K562 (cell line): Measurements from ENCODE around the gene RBMS3. TPM values are rescaled to one million over a fixed set of nuclear protein-coding genes. Genes with fewer than 3 reads are reported as not detected.

ENCODE experiments used
- ATAC-seq: fragments of 200-7000 bp; cut with Tn5 transposase; 3 replicates; pipeline ENCODE4 v1.9.1; 2020; ENCODE audit warnings: moderate library complexity
- BruUV-seq: library from RNA; stranded (reverse); fragments of 400-500 nt; replicated peaks from 2 replicates; lab custom pipeline; 2021; lab: Mats Ljungman, UMichigan
- CTCF ChIA-PET: fragments of 300-600 bp; formaldehyde crosslinking; extraction: SDS; loops from one replicate; lab custom pipeline; 2021; ENCODE audit warnings: low intra/inter-chr PET ratio; lab: Yijun Ruan, JAX
- POLR2A ChIA-PET: fragments of 300-600, 350-650 bp; sonication (Branson Sonifier 250); formaldehyde crosslinking; extraction: SDS; loops from one replicate; lab custom pipeline; 2021; ENCODE audit warnings: antibody characterized with exemption, inconsistent platforms; lab: Yijun Ruan, JAX
- DNase-seq, 4 experiments: peaks; one replicate each; pipeline versions ENCODE4 v3.0.0 to v3.0.0-alpha.2; 2011 to 2018; ENCODE audit warnings: low spot score in 3 of 4, mixed read lengths in 3 of 4; ENCODE audit errors: extremely low read depth in 1 of 4
- FAIRE-seq: peaks from 2 replicates; lab custom pipeline; 2011; peaks lifted over from hg19 to GRCh38; lab: Jason Lieb, UNC
- H2AFZ ChIP-seq: 2 replicates; pipeline ENCODE4 v1.6.0; 2011; ENCODE audit warnings: low read depth, low read length, control low read depth, inconsistent platforms
- H3K27ac ChIP-seq: fragments of 200-600 bp; 3 replicates; pipeline ENCODE4 v1.8.0; 2011; ENCODE audit warnings: low read depth, mild to moderate bottlenecking, control low read depth, inconsistent platforms, low read length, moderate library complexity, mixed read lengths; ENCODE audit errors: extremely low read depth
- H3K27me3 ChIP-seq, 2 experiments: fragments of 300-600 bp in 1 of 2; 2 replicates in 1 of 2; 3 replicates in 1 of 2; pipeline versions ENCODE4 v1.6.0 to v1.8.0; 2011; ENCODE audit warnings: inconsistent platforms in 2 of 2, low read length in 2 of 2, mild to moderate bottlenecking in 1 of 2, mixed read lengths in 1 of 2, moderate library complexity in 1 of 2; ENCODE audit not compliant: control insufficient read depth in 2 of 2, insufficient read depth in 2 of 2
- H3K36me3 ChIP-seq: fragments of 300-600 bp; 3 replicates; pipeline ENCODE4 v1.8.0; 2011; ENCODE audit warnings: mild to moderate bottlenecking, low read length, inconsistent platforms; ENCODE audit not compliant: control insufficient read depth, insufficient read depth
- H3K4me1 ChIP-seq, 2 experiments: fragments of 200-600 bp in 1 of 2; replicated peaks in 1 of 2; 2 replicates in 1 of 2; 3 replicates in 1 of 2; pipeline versions ENCODE4 v1.5.1 to v1.8.0; 2011; ENCODE audit warnings: inconsistent platforms in 2 of 2, low read length in 2 of 2, mild to moderate bottlenecking in 1 of 2, mixed read lengths in 1 of 2, moderate library complexity in 1 of 2; ENCODE audit not compliant: control insufficient read depth in 2 of 2, insufficient read depth in 2 of 2
- H3K4me2 ChIP-seq: 2 replicates; pipeline ENCODE4 v1.6.1; 2011; ENCODE audit warnings: low read length, control low read depth, inconsistent platforms, mixed read lengths; ENCODE audit not compliant: insufficient read depth
- H3K4me3 ChIP-seq: fragments of 200-600 bp; sonication (generic), shearing (Covaris generic); 2 replicates; pipeline ENCODE4 v1.5.1; 2016; ENCODE audit warnings: control low read depth, inconsistent platforms
- H3K79me2 ChIP-seq: fragments of 200-600 bp; 3 replicates; pipeline ENCODE4 v1.8.0; 2011; ENCODE audit warnings: low read length, inconsistent platforms; ENCODE audit not compliant: control insufficient read depth, insufficient read depth
- H3K9ac ChIP-seq, 2 experiments: 2 replicates each; pipeline versions ENCODE4 v1.6.0 to v1.6.1; 2011; ENCODE audit warnings: low read depth in 2 of 2, low read length in 2 of 2, control low read depth in 1 of 2, inconsistent platforms in 1 of 2, mild to moderate bottlenecking in 1 of 2, mixed read lengths in 1 of 2; ENCODE audit not compliant: insufficient read depth in 1 of 2
- H3K9me1 ChIP-seq: one replicate; pipeline ENCODE4 v1.6.0; 2011; ENCODE audit warnings: inconsistent platforms, mild to moderate bottlenecking, low read length, moderate library complexity; ENCODE audit not compliant: control insufficient read depth, insufficient read depth
- H3K9me3 ChIP-seq: replicated peaks from 2 replicates; pipeline ENCODE4 v1.5.1; 2011; ENCODE audit warnings: low read depth, low read length, inconsistent platforms; ENCODE audit not compliant: control insufficient read depth, insufficient read depth
- H4K20me1 ChIP-seq: replicated peaks from 2 replicates; pipeline ENCODE4 v1.6.1; 2011; ENCODE audit warnings: low read length, inconsistent platforms, mixed read lengths; ENCODE audit not compliant: control insufficient read depth, insufficient read depth
- SMAD1 ChIP-seq: fragments of 150-350 bp; IDR thresholded peaks from 2 replicates; pipeline ENCODE4 v1.6.1; 2014; ENCODE audit warnings: low read length, low read depth; ENCODE audit not compliant: partially characterized antibody
- SRSF3 ChIP-seq: fragments of 200-400 bp; formaldehyde crosslinking; IDR thresholded peaks from 2 replicates; pipeline ENCODE4 v1.6.1; 2016; ENCODE audit warnings: mild to moderate bottlenecking, low read length, moderate library complexity; ENCODE audit not compliant: insufficient read depth
- SRSF7 ChIP-seq: fragments of 200-400 bp; formaldehyde crosslinking; optimal IDR thresholded peaks from 2 replicates; pipeline ENCODE3; 2017; ENCODE audit warnings: mild to moderate bottlenecking, low read depth, low read length
- VEZF1 ChIP-seq: fragments of 200-800 bp; sonication (Bioruptor generic); IDR thresholded peaks from 2 replicates; pipeline ENCODE4 v1.6.1; 2017; ENCODE audit warnings: missing genetic modification characterization, missing compliant biosample characterization
- WHSC1 ChIP-seq: IDR thresholded peaks from one replicate; pipeline ENCODE4 v1.6.1; 2012; ENCODE audit warnings: low read length, control low read depth, inconsistent platforms
- ZBTB5 ChIP-seq: fragments of 450-650 bp; IDR thresholded peaks from 2 replicates; pipeline ENCODE4 v1.6.1; 2017; ENCODE audit warnings: antibody characterized with exemption
- ZNF133 ChIP-seq: fragments of 250-450 bp; sonication (Bioruptor Pico); IDR thresholded peaks from 2 replicates; pipeline ENCODE4 v1.4.0; 2020; ENCODE audit warnings: mild to moderate bottlenecking
- ZNF274 ChIP-seq: IDR thresholded peaks from 2 replicates; pipeline ENCODE4 v1.6.1; 2011; ENCODE audit warnings: low read depth, mild to moderate bottlenecking, low read length, moderate library complexity, borderline replicate concordance
- ZNF655 ChIP-seq: fragments of 250-450 bp; sonication (Bioruptor Pico); IDR thresholded peaks from 2 replicates; pipeline ENCODE4 v1.5.0; 2021
- ZNF76 ChIP-seq: fragments of 250-450 bp; sonication (Bioruptor Pico); IDR thresholded peaks from 2 replicates; pipeline ENCODE4 v1.4.0; 2020; ENCODE audit warnings: mild to moderate bottlenecking, moderate library complexity, borderline replicate concordance
- WGBS: fragments of 100-300 bp; shearing (Covaris generic); methylation state at CpG from one replicate; pipeline ENCODE4 v1.1.6; 2016; ENCODE audit warnings: low coverage, mixed read lengths; ENCODE audit not compliant: insufficient coverage; ENCODE audit errors: missing lambda C conversion rate; 5-methylcytosine and 5-hydroxymethylcytosine counted together
- in situ Hi-C: fragments of 300-500 bp; cut with MboI; formaldehyde crosslinking; loops from 4 replicates; pipeline ENCODE4 v1.15.0; 2018; ENCODE audit warnings: inconsistent platforms, mixed read lengths
- intact Hi-C: fragments of 100-400 bp; cut with micrococcal nuclease; formaldehyde crosslinking; loops from 2 replicates; pipeline ENCODE4 v1.14.2; 2022
- polyA plus RNA-seq, 8 experiments: library from polyadenylated mRNA; depleted of rRNA in 4 of 8; stranded (reverse) in 5 of 8; unstranded in 3 of 8; fragments of >200 nt; fragmentation: Nextera tagmentation in 2 of 8; fragmentation: Illumina TruSeq in 1 of 8; extraction: Ambion mirVana in 2 of 8; extraction: Trizol in 1 of 8; gene quantifications; 2 replicates each; pipeline versions ENCODE4 v1.2.1 to v1.2.3, GENCODE V29; 2011 to 2014; ENCODE audit warnings: inconsistent platforms in 1 of 8, missing spikeins in 1 of 8
- total RNA-seq, 7 experiments: library from RNA; depleted of rRNA in 6 of 7; stranded (reverse); fragments of >200 nt in 6 of 7; fragmentation: Illumina TruSeq in 2 of 7; extraction: Trizol in 2 of 7; gene quantifications; 2 replicates each; pipeline versions ENCODE4 v1.2.1 to v1.2.3, GENCODE V29; 2011 to 2021; ENCODE audit warnings: low replicate concordance in 1 of 7

Gene RBMS3
- total and polyA plus RNA-seq, 9 of the 15 experiments (the other 6 are each of a cell fraction or from before 2014, with no cell fraction given): 0.20 TPM; not detected in 8

GRCh38 chr3:29502771-29503170 lies 221.9 kb downstream of the RBMS3 start:
- Histone ChIP-seq H3K9ac (no peak overlapping the region), H3K9me3 (no peaks in the 10 kb centered on the region), H3K9me1 (no peaks in the 10 kb centered on the region)
- no TSS peak for BruUV-seq
- no peak for DNase-seq
- POLR2A ChIA-PET: no interaction called here
- TF ChIP-seq SRSF3 (no peak), VEZF1 (no peak), SRSF7 (no peak), SMAD1 (no peak), ZNF274 (no peak), ZNF133 (no peak), WHSC1 (no peak), ZNF655 (no peak), ZBTB5 (no peak), ZNF76 (CRISPR knock-in tag) (no peak)
- TF ChIP-seq, all 486 proteins: peak for 0
- 0% methylated on average over 2 of the region's 2 CpGs for WGBS
- no peak overlapping the region for H3K27ac ChIP-seq
- no peaks in the 10 kb centered on the region for H3K4me1 ChIP-seq
- ATAC-seq (no peak), FAIRE-seq (no peak)
- no peaks in the 10 kb centered on the region for H4K20me1 ChIP-seq
- no peaks in the 10 kb centered on the region for H3K79me2 ChIP-seq
- CTCF ChIA-PET: no interaction called here
- intact Hi-C loops: no loop called here
- no peaks in the 10 kb centered on the region for H3K36me3 ChIP-seq
- no peak overlapping the region for H2AFZ ChIP-seq
- H3K4me3 ChIP-seq: no peak overlapping the region
- no peak overlapping the region for H3K4me2 ChIP-seq
- in situ Hi-C loops: no loop called here
- no peaks in the 10 kb centered on the region for H3K27me3 ChIP-seq
